Head of caudate nucleus (tissue), 42 donors: ENCODE measurements around the gene SMIM35.

Experiments used
- DNase-seq, 42 donors: peaks; one replicate each; pipeline versions ENCODE4 v3.0.0 to v3.0.0-alpha.2; 2020 to 2021; ENCODE audit warnings: mixed read lengths in 7 of 42
- intact Hi-C: fragments of 100-400 bp; cut with DNase I; formaldehyde crosslinking; loops from one replicate; pipeline ENCODE4 v1.15.0; 2022

Gene SMIM35

DNA sequence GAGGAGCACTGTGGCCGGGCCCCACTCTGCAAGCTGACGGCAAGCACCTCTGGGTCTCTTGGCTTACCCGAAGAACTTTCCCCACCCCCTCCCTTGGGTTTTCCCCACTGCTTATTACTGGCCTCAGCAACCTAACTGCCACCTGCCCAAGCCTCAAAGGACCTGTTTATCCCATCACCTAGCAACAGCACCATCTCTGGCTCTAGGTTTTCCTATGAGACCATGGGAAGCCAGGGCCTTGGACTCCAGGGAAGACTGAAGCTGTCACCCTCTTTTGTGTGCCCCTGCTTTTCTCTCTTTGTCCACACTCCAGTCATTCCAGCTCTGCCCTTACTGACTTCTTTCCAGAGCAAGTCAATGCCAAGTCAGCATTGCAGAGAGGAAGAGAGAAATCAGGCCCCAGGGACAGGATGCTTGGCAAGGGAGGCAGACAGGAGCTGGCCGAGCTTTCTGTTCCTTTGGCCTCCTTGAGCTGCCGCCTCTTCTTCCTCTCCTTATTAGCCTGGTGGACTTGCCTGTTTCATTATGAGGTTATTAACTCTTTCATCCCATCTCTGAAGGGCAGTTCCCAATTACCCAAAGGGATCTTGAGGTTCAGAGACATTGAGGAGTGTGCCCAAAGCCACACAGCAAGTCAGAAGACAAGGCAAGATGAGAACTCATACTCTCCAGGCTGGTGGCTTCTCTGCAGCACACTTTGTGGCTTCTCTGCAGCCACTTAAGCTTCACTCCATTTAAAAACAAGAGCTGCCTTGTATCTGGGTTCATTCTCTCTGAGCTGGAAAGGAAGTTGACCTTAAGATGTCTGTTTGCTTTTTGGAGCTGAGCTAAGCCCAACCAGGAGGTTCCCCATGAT, at the start of gene SMIM35:
Gene SMIM35, minus strand, starts transcription at position 51 of the 856 bp plus-strand sequence. CDS start 206 bp downstream, outside the sequence.
- intact Hi-C loops = no loop called here
- DNase-seq = no peak

GRCh38 chr11:118136341-118136740, 49.6 kb upstream of the SMIM35 start:
- intact Hi-C loops = no loop called here
- DNase-seq = peak in 1 of 42 donors; percentile 7

GRCh38 chr11:118135796-118136165, 49.0 kb upstream of the SMIM35 start:
- DNase-seq = peak in 1 of 42 donors; percentile 8
- intact Hi-C loops = no loop called here

- DNase-seq = peak in 2 of 42 donors; percentile 8 to 31
- intact Hi-C loops = no loop called here
These were observed 48.5 kb upstream of the SMIM35 start for GRCh38 chr11:118135051-118135795.

DNA sequence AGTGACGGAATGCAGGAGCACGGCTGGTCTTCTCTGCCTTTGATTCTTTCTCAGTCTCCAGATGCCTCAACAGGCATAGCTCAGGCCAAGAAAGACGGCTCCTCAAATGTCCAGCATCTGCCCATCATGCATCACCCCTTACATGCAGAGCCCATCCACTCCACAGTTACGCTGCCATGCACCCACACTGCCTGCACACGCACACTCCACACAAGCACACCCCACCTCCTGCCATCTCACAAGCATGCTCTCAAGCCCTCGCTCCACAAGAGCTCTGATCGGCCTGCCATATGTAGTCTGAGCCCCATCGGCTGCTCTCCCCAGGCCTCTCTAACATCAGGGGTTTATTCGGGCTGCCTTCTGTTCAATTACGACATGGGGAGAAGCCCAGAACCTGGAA, 47.1 kb upstream of the SMIM35 start:
- DNase-seq = peak in 1 of 42 donors; percentile 36
- intact Hi-C loops = no loop called here

GRCh38 chr11:118132385-118133151, 45.8 kb upstream of the SMIM35 start:
- peak in 1 of 42 donors; percentile 35 for DNase-seq
- intact Hi-C loops = no loop called here

GRCh38 chr11:118129471-118130172, 42.9 kb upstream of the SMIM35 start:
- no peak for DNase-seq

GRCh38 chr11:118128721-118129470, 42.1 kb upstream of the SMIM35 start:
- intact Hi-C loops = no loop called here
- DNase-seq = no peak

More at GRCh38 chr11:118129471-118130172, 42.9 kb upstream of the SMIM35 start:
- intact Hi-C loops = no loop called here

DNA sequence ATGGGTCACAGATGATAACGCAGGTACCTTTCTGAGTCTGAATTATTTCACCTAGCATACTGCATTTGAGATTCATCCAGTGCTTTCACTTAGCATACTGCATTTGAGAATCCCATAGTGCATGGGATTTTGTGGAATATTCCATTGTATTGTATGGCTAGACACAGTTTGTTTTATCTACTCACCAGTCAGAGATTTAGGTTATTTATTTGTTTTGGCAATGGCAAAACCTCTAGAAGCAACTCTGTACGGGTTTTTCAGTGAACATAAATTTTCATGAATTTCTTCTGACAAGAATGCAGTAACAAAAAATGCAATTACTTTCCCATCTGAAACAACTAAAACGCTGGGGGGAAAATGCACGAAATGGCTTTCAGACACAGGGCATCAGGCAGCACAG, 41.5 kb upstream of the SMIM35 start:
- intact Hi-C loops = no loop called here
- no peak for DNase-seq

DNA sequence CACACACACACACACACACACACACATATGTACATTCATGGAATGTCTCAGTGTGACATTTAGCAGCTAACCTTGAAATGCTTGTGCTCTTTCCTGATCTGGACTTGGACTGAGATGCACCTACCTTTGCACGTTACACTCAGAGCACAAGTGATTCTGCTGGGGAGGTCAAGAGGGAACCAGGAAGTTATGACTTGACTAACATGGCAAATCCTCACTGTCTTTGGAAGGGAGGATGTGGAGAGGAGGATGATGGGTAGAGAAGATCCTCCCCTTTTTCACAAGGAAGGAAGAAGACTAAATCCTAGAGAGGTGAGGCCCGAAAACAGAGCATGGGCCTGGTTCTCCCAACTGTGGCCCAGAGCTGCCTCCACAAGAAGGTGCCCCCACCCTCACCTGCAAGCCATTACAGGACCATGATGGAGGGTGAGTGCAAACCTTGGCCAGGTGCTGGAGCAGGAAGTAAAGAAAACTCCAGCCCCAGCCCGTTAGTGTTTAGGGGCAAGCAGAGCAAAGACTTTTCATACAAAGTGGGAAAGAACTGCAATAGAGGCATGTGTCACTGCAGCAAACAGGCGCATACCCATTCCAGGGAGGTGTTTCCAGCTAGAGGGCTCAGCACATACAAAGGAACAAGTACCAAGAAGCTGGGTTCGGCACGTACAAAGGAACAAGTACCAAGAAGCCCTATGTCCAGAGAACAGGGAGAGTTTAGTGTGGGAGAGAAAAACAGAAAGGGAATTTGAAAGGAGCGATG, 39.5 kb upstream of the SMIM35 start:
- no peak for DNase-seq

DNA sequence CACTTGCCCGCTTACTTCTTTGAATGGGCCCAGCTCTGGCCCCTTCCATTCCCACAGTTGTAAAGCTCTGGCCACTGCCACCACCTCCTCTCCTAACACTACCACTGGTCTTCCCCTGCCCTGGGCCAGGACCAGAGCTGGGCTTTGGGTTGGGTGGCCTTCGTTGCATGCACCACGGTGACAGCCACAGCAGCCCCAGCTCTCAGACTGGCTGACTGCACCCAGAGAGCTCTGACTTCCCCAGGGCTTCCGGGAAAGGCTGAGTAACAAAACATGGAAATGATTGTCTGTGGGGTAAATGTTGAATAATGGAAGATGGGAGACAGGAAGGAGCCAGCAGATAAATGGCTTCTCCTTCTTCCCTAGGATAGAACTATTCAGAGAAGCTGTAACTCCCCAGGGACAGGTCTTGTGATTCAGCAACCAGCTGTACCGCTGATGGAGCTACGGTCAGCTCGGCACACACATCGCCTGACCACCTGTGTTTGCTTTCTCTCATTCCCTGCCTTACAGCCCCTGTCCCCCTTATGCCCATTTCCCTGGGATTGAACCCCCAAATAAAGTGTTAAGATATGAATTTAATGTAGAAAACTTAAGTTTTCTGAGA, 38.3 kb upstream of the SMIM35 start:
- DNase-seq = peak in 1 of 42 donors; percentile 32
- intact Hi-C loops = no loop called here

More for the DNA sequence above, 39.5 kb upstream of the SMIM35 start:
- intact Hi-C loops = no loop called here

GRCh38 chr11:118120793-118121192, 34.0 kb upstream of the SMIM35 start:
- DNase-seq = no peak
- intact Hi-C loops = no loop called here

GRCh38 chr11:118117790-118118601, 31.2 kb upstream of the SMIM35 start:
- DNase-seq = peak in 1 of 42 donors; percentile 9
- intact Hi-C loops = no loop called here

- DNase-seq = peak in 1 of 42 donors; percentile 19
- intact Hi-C loops = no loop called here
These were observed 28.3 kb upstream of the SMIM35 start for GRCh38 chr11:118115048-118115447.

GRCh38 chr11:118114266-118114665, 27.5 kb upstream of the SMIM35 start:
- intact Hi-C loops = no loop called here
- DNase-seq = peak in 1 of 42 donors; percentile 0
